ENCODE measurements around the gene L2HGDH.

L2HGDH gene

GRCh38 chr14:50242566-50243310 lies 69.3 kb downstream of the L2HGDH start:
- TF ChIP-seq FOXP2 (optimal IDR thresholded peaks at IDR 0.05; ENCODE audit: borderline replicate concordance, extremely low read depth, extremely low read length, insufficient read depth) = no peak
- TF ChIP-seq SIN3A (IDR thresholded peaks at IDR 0.05; ENCODE audit: borderline replicate concordance, insufficient read depth, low read length) = no peak
- no peak for TF ChIP-seq TAF1 (IDR thresholded peaks at IDR 0.05; ENCODE audit: borderline replicate concordance, insufficient read depth, low read length)
- TF ChIP-seq REST (IDR thresholded peaks at IDR 0.05; ENCODE audit: insufficient read depth in 1 of 2, low read depth in 2 of 2, low read length in 2 of 2) = no peak
- TF ChIP-seq POLR2AphosphoS5 (IDR thresholded peaks at IDR 0.05; ENCODE audit: low read depth, low read length) = no peak

- TF ChIP-seq FOXP2 (optimal IDR thresholded peaks at IDR 0.05; ENCODE audit: borderline replicate concordance, extremely low read depth, extremely low read length, insufficient read depth) (no peak), SIN3A (IDR thresholded peaks at IDR 0.05; ENCODE audit: borderline replicate concordance, insufficient read depth, low read length) (no peak), TAF1 (IDR thresholded peaks at IDR 0.05; ENCODE audit: borderline replicate concordance, insufficient read depth, low read length) (no peak), REST (IDR thresholded peaks at IDR 0.05; ENCODE audit: insufficient read depth in 1 of 2, low read depth in 2 of 2, low read length in 2 of 2) (no peak), POLR2AphosphoS5 (IDR thresholded peaks at IDR 0.05; ENCODE audit: low read depth, low read length) (no peak)
Measured at GRCh38 chr14:50242096-50242495, 69.9 kb downstream of the L2HGDH start.

GRCh38 chr14:50237427-50237826 lies 74.6 kb downstream of the L2HGDH start:
- no peak for TF ChIP-seq POLR2AphosphoS5 (IDR thresholded peaks at IDR 0.05; ENCODE audit: low read depth, low read length)
- TF ChIP-seq TAF1 (IDR thresholded peaks at IDR 0.05; ENCODE audit: borderline replicate concordance, insufficient read depth, low read length) = no peak
- TF ChIP-seq REST (IDR thresholded peaks at IDR 0.05; ENCODE audit: insufficient read depth in 1 of 2, low read depth in 2 of 2, low read length in 2 of 2) = no peak
- no peak for TF ChIP-seq FOXP2 (optimal IDR thresholded peaks at IDR 0.05; ENCODE audit: borderline replicate concordance, extremely low read depth, extremely low read length, insufficient read depth)
- TF ChIP-seq SIN3A (IDR thresholded peaks at IDR 0.05; ENCODE audit: borderline replicate concordance, insufficient read depth, low read length) = no peak

- TF ChIP-seq TAF1 (IDR thresholded peaks at IDR 0.05; ENCODE audit: borderline replicate concordance, insufficient read depth, low read length) (no peak), SIN3A (IDR thresholded peaks at IDR 0.05; ENCODE audit: borderline replicate concordance, insufficient read depth, low read length) (no peak), POLR2AphosphoS5 (IDR thresholded peaks at IDR 0.05; ENCODE audit: low read depth, low read length) (no peak), REST (IDR thresholded peaks at IDR 0.05; ENCODE audit: insufficient read depth in 1 of 2, low read depth in 2 of 2, low read length in 2 of 2) (no peak), FOXP2 (optimal IDR thresholded peaks at IDR 0.05; ENCODE audit: borderline replicate concordance, extremely low read depth, extremely low read length, insufficient read depth) (no peak)
Measured at GRCh38 chr14:50233951-50234250, 78.1 kb downstream of the L2HGDH start.
